Stimulated activated memory B cell treated with anti-CD40 and anti-IgM and Interleukin-4, amounts not matched to agents 10 μg/mL and 1 μg/mL and 100 μg/mL, for 72 hours (primary cell): ENCODE data around the gene MICB.
"Not testable (repeated sequence)": the region's sequence is repeated elsewhere in the genome, so short reads cannot be mapped to it uniquely, and the experiment has no call there.

ENCODE experiments used
- ATAC-seq: fragments of 150-1000 bp; cut with Tn5 transposase; 2 replicates; pipeline ENCODE4 v1.10.0; 2021
- H3K27ac Mint-ChIP-seq: one replicate; pipeline ENCODE4 v1.8.0; 2022; ENCODE audit warnings: mild to moderate bottlenecking, mixed read lengths
- H3K27me3 Mint-ChIP-seq: one replicate; pipeline ENCODE4 v1.8.0; 2022; ENCODE audit warnings: mixed read lengths
- H3K36me3 Mint-ChIP-seq: one replicate; pipeline ENCODE4 v1.8.0; 2022; ENCODE audit warnings: mixed read lengths
- H3K4me1 Mint-ChIP-seq: one replicate; pipeline ENCODE4 v1.8.0; 2022; ENCODE audit warnings: mixed read lengths
- H3K4me3 Mint-ChIP-seq: one replicate; pipeline ENCODE4 v1.8.0; 2022; ENCODE audit warnings: mild to moderate bottlenecking, moderate library complexity, mixed read lengths
- H3K9me3 Mint-ChIP-seq: one replicate; pipeline ENCODE4 v1.8.0; 2022; ENCODE audit warnings: mixed read lengths

The MICB gene

GRCh38 chr6:31485055-31485454 is 12.9 kb upstream of the MICB start:
- no peaks in the 10 kb centered on the region for H3K36me3 Mint-ChIP-seq
- no peaks in the 10 kb centered on the region for H3K27me3 Mint-ChIP-seq
- H3K4me3 Mint-ChIP-seq: no peak overlapping the region
- H3K9me3 Mint-ChIP-seq: no peaks in the 10 kb centered on the region
- no peak for ATAC-seq
- H3K27ac Mint-ChIP-seq: no peak overlapping the region
- peaks cover 18% of the 10 kb centered on the region for H3K4me1 Mint-ChIP-seq

- Mint-ChIP-seq H3K27ac (peak overlapping the region; percentile 67), H3K4me1 (peaks cover 19% of the 10 kb centered on the region)
- not testable (repeated sequence) for H3K36me3 Mint-ChIP-seq, H3K9me3 Mint-ChIP-seq, ATAC-seq, H3K4me3 Mint-ChIP-seq, H3K27me3 Mint-ChIP-seq
These were observed 11.7 kb upstream of the MICB start for GRCh38 chr6:31486065-31486837.

GRCh38 chr6:31487674-31488073 is 10.3 kb upstream of the MICB start:
- H3K9me3 Mint-ChIP-seq, H3K27ac Mint-ChIP-seq, H3K36me3 Mint-ChIP-seq, H3K4me3 Mint-ChIP-seq, H3K27me3 Mint-ChIP-seq, ATAC-seq: not testable (repeated sequence)
- H3K4me1 Mint-ChIP-seq: peaks cover 19% of the 10 kb centered on the region

GRCh38 chr6:31489086-31489485 is 8.9 kb upstream of the MICB start:
- Mint-ChIP-seq H3K4me1 (peaks cover 26% of the 10 kb centered on the region), H3K4me3 (no peak overlapping the region), H3K36me3 (no peaks in the 10 kb centered on the region), H3K27ac (no peak overlapping the region), H3K27me3 (no peaks in the 10 kb centered on the region), H3K9me3 (no peaks in the 10 kb centered on the region)
- ATAC-seq: no peak

- peaks cover 29% of the 10 kb centered on the region for H3K4me1 Mint-ChIP-seq
- no peaks in the 10 kb centered on the region for H3K36me3 Mint-ChIP-seq
- no peak overlapping the region for H3K27ac Mint-ChIP-seq
- ATAC-seq: no peak
- H3K9me3 Mint-ChIP-seq: no peaks in the 10 kb centered on the region
- no peaks in the 10 kb centered on the region for H3K27me3 Mint-ChIP-seq
- H3K4me3 Mint-ChIP-seq: peak overlapping the region; percentile 56
These were observed 7.7 kb upstream of the MICB start for GRCh38 chr6:31490115-31490873.

- peaks cover 43% of the 10 kb centered on the region for H3K4me1 Mint-ChIP-seq
- ATAC-seq, H3K9me3 Mint-ChIP-seq, H3K27me3 Mint-ChIP-seq, H3K36me3 Mint-ChIP-seq: not testable (repeated sequence)
- H3K27ac Mint-ChIP-seq: peak overlapping the region; percentile 95
- H3K4me3 Mint-ChIP-seq: peak overlapping the region; percentile 76
These were observed 4.4 kb upstream of the MICB start for GRCh38 chr6:31493550-31493874.

GRCh38 chr6:31493875-31494694 is 3.9 kb upstream of the MICB start:
- Mint-ChIP-seq H3K27ac (peak overlapping the region; percentile 95), H3K4me1 (peaks cover 49% of the 10 kb centered on the region), H3K27me3 (no peaks in the 10 kb centered on the region), H3K4me3 (peak overlapping the region; percentile 76), H3K9me3 (no peaks in the 10 kb centered on the region), H3K36me3 (no peaks in the 10 kb centered on the region)
- ATAC-seq: peak; percentile 79

- no peaks in the 10 kb centered on the region for H3K27me3 Mint-ChIP-seq
- no peak for ATAC-seq
- H3K27ac Mint-ChIP-seq: peak overlapping the region; percentile 95
- H3K36me3 Mint-ChIP-seq: no peaks in the 10 kb centered on the region
- peak overlapping the region; percentile 76 for H3K4me3 Mint-ChIP-seq
- no peaks in the 10 kb centered on the region for H3K9me3 Mint-ChIP-seq
- peaks cover 57% of the 10 kb centered on the region for H3K4me1 Mint-ChIP-seq
These were observed 2.4 kb upstream of the MICB start for GRCh38 chr6:31495580-31495979.

GRCh38 chr6:31496826-31497225 is 1.1 kb upstream of the MICB start:
- not testable (repeated sequence) for H3K9me3 Mint-ChIP-seq, H3K27me3 Mint-ChIP-seq, H3K36me3 Mint-ChIP-seq, ATAC-seq
- peak overlapping the region; percentile 75 for H3K4me3 Mint-ChIP-seq
- peaks cover 70% of the 10 kb centered on the region for H3K4me1 Mint-ChIP-seq
- peak overlapping the region; percentile 54 for H3K27ac Mint-ChIP-seq

GRCh38 chr6:31498748-31499147 is 803 bp downstream of the MICB start:
- Mint-ChIP-seq H3K4me1 (peaks cover 76% of the 10 kb centered on the region), H3K36me3 (peaks cover 6% of the 10 kb centered on the region)
- ATAC-seq: no peak

GRCh38 chr6:31499648-31500047 is 1.7 kb downstream of the MICB start:
- H3K9me3 Mint-ChIP-seq, H3K27me3 Mint-ChIP-seq, ATAC-seq, H3K36me3 Mint-ChIP-seq: not testable (repeated sequence)
- peaks cover 76% of the 10 kb centered on the region for H3K4me1 Mint-ChIP-seq
- H3K4me3 Mint-ChIP-seq: peak overlapping the region; percentile 75
- H3K27ac Mint-ChIP-seq: peak overlapping the region; percentile 39

More at GRCh38 chr6:31498748-31499147, 803 bp downstream of the MICB start:
- H3K9me3 Mint-ChIP-seq: no peaks in the 10 kb centered on the region
- H3K4me3 Mint-ChIP-seq: peak overlapping the region; percentile 75
- no peaks in the 10 kb centered on the region for H3K27me3 Mint-ChIP-seq
- H3K27ac Mint-ChIP-seq: peak overlapping the region; percentile 39

GRCh38 chr6:31502586-31502985 is 4.6 kb downstream of the MICB start:
- Mint-ChIP-seq H3K4me1 (peaks cover 63% of the 10 kb centered on the region), H3K4me3 (no peak overlapping the region), H3K27ac (no peak overlapping the region), H3K9me3 (no peaks in the 10 kb centered on the region), H3K36me3 (peaks cover 25% of the 10 kb centered on the region), H3K27me3 (no peaks in the 10 kb centered on the region)
- ATAC-seq: no peak

GRCh38 chr6:31509036-31509435 is 11.1 kb downstream of the MICB start:
- not testable (repeated sequence) for H3K27me3 Mint-ChIP-seq, ATAC-seq, H3K4me3 Mint-ChIP-seq, H3K9me3 Mint-ChIP-seq, H3K27ac Mint-ChIP-seq
- Mint-ChIP-seq H3K4me1 (peaks cover 13% of the 10 kb centered on the region), H3K36me3 (peaks cover 49% of the 10 kb centered on the region)

GRCh38 chr6:31510007-31510406 is 12.1 kb downstream of the MICB start:
- H3K27ac Mint-ChIP-seq: no peak overlapping the region
- ATAC-seq: no peak
- no peaks in the 10 kb centered on the region for H3K27me3 Mint-ChIP-seq
- peaks cover 46% of the 10 kb centered on the region for H3K36me3 Mint-ChIP-seq
- peaks cover 7% of the 10 kb centered on the region for H3K4me1 Mint-ChIP-seq
- no peaks in the 10 kb centered on the region for H3K9me3 Mint-ChIP-seq
- no peak overlapping the region for H3K4me3 Mint-ChIP-seq

GRCh38 chr6:31513456-31514165 is 15.7 kb downstream of the MICB start:
- H3K4me3 Mint-ChIP-seq: no peak overlapping the region
- H3K9me3 Mint-ChIP-seq: no peaks in the 10 kb centered on the region
- no peaks in the 10 kb centered on the region for H3K4me1 Mint-ChIP-seq
- no peaks in the 10 kb centered on the region for H3K27me3 Mint-ChIP-seq
- no peak overlapping the region for H3K27ac Mint-ChIP-seq
- no peak for ATAC-seq
- peaks cover 20% of the 10 kb centered on the region for H3K36me3 Mint-ChIP-seq
